Measurements from ENCODE around the gene VSIG2. TPM values are rescaled to one million over a fixed set of nuclear protein-coding genes. Genes with fewer than 3 reads are reported as not detected.

VSIG2 gene
- total RNA-seq, 4 donors from 2014 or later, result 0.60 to 3.3 (median 1.7) TPM

DNA sequence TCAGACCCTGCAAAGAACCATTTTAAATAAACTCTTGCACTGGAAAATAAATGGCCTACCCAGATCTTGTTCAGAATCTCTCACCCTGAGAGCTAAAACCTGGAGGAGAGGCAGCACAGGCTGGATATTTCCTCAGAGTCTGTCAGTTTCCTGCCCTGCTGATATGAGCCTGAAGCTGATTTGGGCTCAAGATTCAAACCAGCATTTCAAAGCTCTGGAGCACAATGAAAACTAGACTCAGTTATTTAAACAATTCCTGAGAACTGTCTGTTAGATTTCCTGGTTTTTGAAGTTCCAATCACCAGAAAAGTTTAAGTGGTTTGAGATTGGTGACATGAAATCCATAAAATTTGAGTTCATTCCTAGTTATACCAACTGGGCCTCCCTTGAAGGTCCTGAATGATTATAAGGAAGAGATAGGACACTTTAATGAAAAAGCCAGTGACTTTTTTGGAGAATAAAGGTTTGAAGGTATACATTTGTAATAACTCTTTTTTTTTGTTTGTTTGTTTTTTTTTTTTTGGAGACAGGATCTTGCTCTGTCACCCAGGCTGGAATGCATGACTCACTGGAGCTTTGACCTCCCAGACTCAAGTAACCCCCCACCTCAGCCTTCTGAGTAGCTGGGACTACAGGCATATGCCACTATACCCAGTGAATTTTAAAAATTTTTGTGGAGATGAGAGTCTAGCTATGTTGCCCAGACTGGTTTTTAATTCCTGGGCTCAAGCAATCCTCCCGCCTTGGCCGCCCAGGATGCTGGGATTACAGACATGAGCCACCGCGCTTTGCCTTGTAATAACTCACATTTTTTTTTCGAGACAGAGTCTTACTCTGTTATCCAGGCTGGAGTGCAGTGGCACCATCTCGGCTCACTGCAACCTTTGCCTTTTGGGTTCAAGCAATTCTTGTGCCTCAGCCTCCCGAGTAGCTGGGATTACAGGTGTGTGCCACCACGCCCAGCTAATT lies 18.0 kb upstream of the VSIG2 start:
- 99% methylated on average over 8 of the region's 8 CpGs for WGBS
- Histone ChIP-seq H3K4me3 (no peak overlapping the region), H3K36me3 (peaks cover 16% of the 10 kb centered on the region), H3K27ac (no peak overlapping the region), H3K4me1 (no peaks in the 10 kb centered on the region), H3K9me3 (no peaks in the 10 kb centered on the region), H3K27me3 (no peaks in the 10 kb centered on the region)
- no peak for DNase-seq (ENCODE audit: low spot score in 2 of 2)
- TF ChIP-seq POLR2AphosphoS5 (IDR thresholded peaks at IDR 0.05), result no peak
- TF ChIP-seq POLR2A (IDR thresholded peaks at IDR 0.05), result no peak
- TF ChIP-seq EP300 (IDR thresholded peaks at IDR 0.05), result no peak
- no peak for TF ChIP-seq CTCF (IDR thresholded peaks at IDR 0.05)

DNA sequence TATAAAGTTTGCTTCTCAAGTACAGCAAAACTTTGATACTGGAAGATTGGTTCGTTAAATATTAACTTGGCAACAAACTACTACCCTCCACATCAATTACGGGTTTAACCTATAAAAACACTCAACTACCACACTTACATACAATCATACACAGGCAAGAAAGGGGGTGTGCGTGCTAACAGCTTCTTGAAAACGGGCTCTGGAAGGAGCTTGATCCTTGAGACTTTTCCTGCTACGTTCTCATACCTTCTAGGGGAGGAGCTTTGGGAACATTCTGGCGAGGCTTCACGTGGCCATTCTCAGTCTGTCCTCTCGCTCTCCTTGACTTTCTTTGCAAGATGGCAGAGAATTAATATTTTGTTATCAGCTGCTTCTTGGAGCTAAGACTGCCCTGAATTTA lies 16.9 kb upstream of the VSIG2 start:
- H3K27me3 ChIP-seq, result no peaks in the 10 kb centered on the region
- DNase-seq (ENCODE audit: low spot score in 2 of 2), result no peak
- H3K27ac ChIP-seq, result no peak overlapping the region
- H3K4me3 ChIP-seq, result no peak overlapping the region
- H3K4me1 ChIP-seq, result no peaks in the 10 kb centered on the region
- 89% methylated on average over 8 of the region's 8 CpGs for WGBS
- H3K9me3 ChIP-seq, result no peaks in the 10 kb centered on the region
- TF ChIP-seq CTCF (IDR thresholded peaks at IDR 0.05) (no peak), POLR2AphosphoS5 (IDR thresholded peaks at IDR 0.05) (no peak), POLR2A (IDR thresholded peaks at IDR 0.05) (no peak), EP300 (IDR thresholded peaks at IDR 0.05) (no peak)
- peaks cover 16% of the 10 kb centered on the region for H3K36me3 ChIP-seq

DNA sequence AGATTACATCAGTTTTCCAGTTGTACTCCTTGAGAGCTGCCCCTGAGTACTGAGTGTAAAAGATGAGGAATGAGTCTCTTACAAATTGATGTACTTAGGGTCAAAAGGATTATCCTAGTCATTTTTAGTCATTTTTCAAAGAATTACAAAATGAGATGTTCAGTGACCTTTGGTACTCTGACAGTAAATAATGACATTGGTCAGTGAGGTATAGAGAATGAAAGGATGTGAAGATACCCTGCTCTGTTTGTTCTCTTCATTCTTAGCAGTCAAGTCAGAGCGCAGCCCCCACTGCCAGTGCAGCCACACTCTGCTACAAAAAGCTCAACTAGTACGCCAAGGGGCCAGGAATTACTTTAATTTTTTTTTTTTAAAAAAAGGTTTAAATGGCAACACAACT lies 14.1 kb upstream of the VSIG2 start:
- no peak overlapping the region for H3K27ac ChIP-seq

DNA sequence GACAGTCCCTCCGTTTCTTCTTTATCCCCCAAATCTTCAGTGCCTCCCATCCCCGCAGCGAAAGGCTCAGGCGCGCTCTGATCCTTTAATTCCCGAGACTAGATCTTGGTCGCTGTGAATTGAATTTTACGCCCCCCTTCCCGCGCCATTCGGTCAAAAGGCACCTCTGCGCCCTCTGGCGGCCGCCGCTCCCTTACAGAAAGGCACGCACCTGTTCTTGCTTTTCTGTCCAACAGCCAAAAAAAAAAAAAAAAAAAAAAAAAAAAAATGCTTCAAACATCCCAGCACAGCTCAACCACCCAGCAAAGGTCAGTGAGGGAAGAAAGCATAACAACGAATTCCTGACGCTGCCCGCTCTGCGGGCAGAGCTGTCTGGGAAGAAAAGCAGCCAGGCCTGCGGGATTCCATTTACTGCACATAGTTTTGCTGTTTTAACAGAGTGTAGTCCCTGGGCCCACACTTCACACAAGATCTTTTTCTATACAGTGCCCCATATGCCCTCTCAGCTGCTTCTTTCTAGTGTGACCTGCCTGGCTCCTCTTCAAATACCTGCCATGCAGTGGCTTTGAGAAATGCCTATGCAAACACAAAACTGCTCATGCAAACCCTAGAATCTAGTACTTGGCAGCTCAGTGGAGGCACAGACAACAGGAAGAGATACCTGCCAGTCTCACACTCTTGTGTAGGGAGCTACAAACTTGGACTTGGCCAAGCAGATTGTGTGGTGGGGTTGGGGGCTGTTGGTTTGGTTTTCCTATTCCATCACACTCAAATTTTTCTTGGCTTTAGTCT lies 11.3 kb upstream of the VSIG2 start:
- peaks cover 35% of the 10 kb centered on the region for H3K4me1 ChIP-seq
- WGBS, result 9% methylated on average over 20 of the region's 21 CpGs

More for the DNA sequence above, 14.1 kb upstream of the VSIG2 start:
- no peak for DNase-seq (ENCODE audit: low spot score in 2 of 2)
- 91% methylated on average over 2 of the region's 2 CpGs for WGBS
- Histone ChIP-seq H3K4me3 (no peak overlapping the region), H3K27me3 (peaks cover 19% of the 10 kb centered on the region), H3K36me3 (peaks cover 11% of the 10 kb centered on the region), H3K9me3 (no peaks in the 10 kb centered on the region), H3K4me1 (peaks cover 15% of the 10 kb centered on the region)
- TF ChIP-seq CTCF (IDR thresholded peaks at IDR 0.05) (no peak), POLR2AphosphoS5 (IDR thresholded peaks at IDR 0.05) (no peak), EP300 (IDR thresholded peaks at IDR 0.05) (no peak), POLR2A (IDR thresholded peaks at IDR 0.05) (no peak)

More for the DNA sequence above, 11.3 kb upstream of the VSIG2 start:
- no peaks in the 10 kb centered on the region for H3K9me3 ChIP-seq
- TF ChIP-seq POLR2A (IDR thresholded peaks at IDR 0.05), result no peak
- no peak for TF ChIP-seq POLR2AphosphoS5 (IDR thresholded peaks at IDR 0.05)
- peak; percentile 52 to 73 for TF ChIP-seq CTCF (IDR thresholded peaks at IDR 0.05)
- no peak for TF ChIP-seq EP300 (IDR thresholded peaks at IDR 0.05)
- peaks cover 11% of the 10 kb centered on the region for H3K36me3 ChIP-seq
- peak overlapping the region; percentile 51 for H3K4me3 ChIP-seq
- no peak overlapping the region for H3K27ac ChIP-seq
- peak; percentile 84 to 87 for DNase-seq (ENCODE audit: low spot score in 2 of 2)
- peaks cover 47% of the 10 kb centered on the region for H3K27me3 ChIP-seq

Measured in suprapubic skin (tissue), 4 donors.